ENCODE data around the gene HACD4. TPM values are rescaled to one million over a fixed set of nuclear protein-coding genes. Genes with fewer than 3 reads are reported as not detected.
"Not testable (repeated sequence)": the region's sequence is repeated elsewhere in the genome, so short reads cannot be mapped to it uniquely, and the experiment has no call there.

HACD4 gene
- total RNA-seq, 1 experiment from 2014 or later, result not detected

DNA sequence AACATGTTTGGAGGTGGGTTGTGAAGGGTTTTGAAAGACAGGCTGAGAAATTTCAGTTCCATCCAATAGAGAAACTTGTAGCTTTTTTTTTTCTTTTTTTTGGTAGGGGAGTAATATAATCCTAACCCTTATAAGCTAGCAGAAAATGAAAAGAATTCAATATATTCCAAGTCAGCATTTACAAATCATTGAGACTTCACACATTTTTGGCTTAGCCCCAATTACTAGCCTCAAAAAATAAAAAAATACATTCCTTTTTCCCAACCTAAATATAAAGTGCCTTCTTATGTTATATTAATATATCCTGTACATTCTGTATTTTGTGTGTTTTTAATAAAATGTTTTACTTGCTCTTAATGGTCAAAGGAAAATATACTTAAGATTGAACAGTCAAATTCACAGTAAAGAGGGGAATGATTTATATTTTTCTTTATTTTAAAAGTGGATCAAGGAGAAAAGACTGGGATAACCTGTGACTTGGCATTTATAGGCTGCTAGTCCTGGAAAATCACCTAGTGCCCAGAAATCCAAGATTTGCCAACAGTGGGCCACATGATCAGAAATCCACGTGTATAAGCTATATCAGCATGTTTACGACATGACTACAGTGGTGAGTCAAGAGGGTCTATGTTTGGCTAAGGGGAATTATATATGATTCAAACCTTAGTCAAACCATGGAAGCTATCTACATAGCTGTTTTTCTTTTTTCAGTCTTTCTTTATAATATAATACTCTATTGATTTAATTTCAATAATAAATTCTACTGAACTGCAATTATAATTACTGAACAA lies 14.5 kb downstream of the HACD4 start:
- DNase-seq (ENCODE audit: low spot score), result no peak

DNA sequence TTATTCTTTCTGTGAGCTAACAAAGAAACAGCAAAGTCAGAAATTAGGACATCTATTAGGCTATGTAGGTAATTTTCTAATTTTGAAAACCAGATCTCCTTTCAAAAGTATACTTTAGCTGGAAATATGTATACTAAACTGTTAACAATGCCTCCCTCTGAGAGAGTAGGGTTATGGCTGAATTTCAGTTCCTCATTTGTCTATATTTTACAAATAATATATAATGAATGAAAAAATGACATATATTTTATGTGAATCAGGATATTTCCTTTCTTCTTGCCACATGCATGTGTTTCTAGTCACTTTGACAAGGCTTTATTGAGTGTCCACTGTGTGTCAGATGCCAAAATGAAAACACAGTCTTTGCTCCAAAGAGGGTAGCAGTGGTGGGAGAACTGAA lies 15.4 kb downstream of the HACD4 start:
- no peak for DNase-seq (ENCODE audit: low spot score)

DNA sequence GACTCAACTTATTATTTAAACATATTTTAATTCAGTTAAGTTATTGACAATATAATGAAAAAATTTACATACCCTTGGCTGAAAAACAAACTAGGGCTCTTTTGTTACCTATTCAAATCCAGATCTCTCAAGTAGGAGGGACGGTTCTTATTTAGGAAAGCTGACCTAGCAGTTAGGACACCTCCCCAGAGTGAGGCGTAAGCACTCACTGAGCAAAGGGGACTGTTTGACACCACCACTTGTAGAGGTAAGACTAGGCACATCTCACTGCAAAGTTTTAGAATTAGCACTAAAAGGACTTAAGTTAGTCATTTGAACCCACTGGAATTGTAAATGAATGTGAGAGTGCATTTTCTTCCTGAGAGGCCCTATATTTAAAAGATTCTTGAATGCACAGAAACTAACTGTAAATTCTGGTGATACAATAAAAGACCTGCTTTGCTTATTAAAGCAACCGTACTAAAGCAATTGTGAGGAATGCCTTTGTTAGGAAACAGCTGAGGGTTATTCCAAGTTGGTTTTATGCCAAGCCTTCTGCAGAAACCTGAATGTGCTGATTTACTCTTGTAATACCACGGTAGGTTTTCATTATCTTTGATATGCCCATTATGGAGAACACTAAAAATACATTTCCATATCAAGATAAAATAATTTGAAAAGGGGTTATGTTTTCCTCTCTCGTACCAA lies 16.2 kb downstream of the HACD4 start:
- no peak for DNase-seq (ENCODE audit: low spot score)

DNA sequence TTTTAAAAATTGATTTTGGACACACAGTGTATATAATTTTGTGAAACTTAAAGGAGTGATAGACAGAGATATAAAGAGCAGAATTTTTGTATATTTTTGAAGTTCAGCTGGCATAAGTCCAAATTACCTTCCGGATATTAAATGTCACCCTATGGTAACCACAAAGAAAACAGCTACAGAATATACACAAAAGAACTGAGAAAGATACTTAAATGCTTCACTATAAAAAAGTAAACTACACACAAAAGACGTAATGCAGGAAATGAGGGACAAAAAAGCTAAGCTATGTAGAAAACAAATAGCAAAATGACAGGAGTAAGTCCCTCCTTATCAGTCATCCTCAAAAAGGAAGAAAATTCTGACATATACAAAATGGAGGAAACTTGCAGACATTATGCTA lies 29.4 kb downstream of the HACD4 start:
- DNase-seq (ENCODE audit: low spot score), result no peak

DNA sequence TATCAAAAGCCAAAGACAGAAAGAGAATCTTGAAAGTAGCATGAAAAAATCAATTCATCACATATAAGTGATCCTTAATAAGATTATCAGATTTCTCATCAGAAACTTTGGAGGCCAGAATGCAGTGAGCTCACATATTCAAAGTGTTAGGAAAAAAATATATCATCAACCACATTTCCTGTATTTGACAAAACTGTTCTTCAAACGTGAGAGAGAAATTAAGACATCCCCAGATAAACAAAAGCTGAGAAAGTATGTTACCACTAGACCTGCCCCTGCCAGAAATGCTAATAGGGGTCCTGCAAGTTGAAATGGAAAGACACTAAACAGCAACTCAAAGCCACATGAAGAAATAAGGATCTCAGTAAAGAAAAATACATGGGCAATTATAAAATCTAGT lies 29.9 kb downstream of the HACD4 start:
- DNase-seq (ENCODE audit: low spot score), result no peak

DNA sequence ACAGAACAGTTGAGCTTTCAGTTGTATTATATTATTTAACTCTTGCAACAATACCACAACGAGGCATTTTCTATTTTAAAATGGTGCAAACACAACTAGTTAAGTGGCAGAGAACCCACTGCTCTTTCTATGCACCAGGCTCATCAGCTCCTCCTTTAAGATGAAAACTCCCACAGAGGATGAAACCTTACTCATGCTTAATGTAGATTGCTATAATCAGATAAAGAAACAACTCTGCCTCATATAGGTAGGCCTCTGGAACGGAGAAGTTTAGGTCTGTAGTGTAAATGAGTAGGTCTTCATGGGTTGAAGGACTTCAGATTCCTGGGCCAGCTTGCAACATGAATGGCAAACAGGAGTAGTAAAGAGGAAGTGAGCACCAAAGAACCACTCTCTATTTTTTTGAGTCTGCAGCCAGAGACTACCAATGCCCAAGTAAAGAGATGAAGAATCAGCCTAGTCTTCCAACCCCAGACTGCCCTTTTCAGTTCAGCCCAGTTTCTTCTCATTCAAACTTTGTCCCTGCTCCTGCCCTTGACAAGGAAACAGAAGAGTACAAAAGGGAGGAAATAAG lies 33.9 kb downstream of the HACD4 start:
- DNase-seq (ENCODE audit: low spot score), result no peak

DNA sequence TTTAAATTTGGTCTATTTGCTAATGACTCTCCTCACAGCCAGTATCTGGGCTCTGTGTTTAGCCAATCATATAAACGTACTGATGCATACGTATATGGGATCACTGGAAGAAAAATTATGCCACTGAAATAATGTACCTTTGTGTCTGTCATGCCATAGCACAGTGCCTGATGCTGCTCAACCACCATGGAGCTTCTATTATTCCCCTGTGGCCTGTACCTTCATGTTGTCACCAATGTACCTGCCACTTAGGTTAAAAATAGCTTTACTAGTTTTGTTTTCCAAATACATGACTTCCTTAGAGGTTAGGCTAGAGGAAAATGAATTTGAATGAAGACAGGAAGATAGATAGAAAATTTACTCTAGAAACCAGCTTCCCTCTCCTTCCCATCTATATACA lies 34.6 kb downstream of the HACD4 start:
- DNase-seq (ENCODE audit: low spot score), result no peak

DNA sequence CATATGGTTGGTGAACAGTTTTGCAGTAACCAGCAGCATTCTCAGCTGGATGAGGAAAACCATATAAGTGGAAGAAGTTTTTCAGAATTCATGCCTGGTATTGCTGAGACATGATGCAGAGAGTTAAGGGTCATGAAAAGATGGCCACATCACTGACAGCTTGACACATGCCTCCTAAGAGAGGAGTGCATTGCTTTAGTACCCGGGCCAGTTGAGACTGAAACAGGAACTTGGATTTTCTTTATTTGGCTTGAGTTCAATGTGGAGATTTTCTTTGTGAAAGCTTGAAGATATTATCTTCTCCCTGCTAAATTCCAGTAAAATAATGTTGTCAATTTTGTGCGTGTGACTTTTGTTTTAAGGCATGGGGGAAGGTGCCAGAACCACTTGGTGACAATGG lies 35.8 kb downstream of the HACD4 start:
- DNase-seq (ENCODE audit: low spot score), result no peak

DNA sequence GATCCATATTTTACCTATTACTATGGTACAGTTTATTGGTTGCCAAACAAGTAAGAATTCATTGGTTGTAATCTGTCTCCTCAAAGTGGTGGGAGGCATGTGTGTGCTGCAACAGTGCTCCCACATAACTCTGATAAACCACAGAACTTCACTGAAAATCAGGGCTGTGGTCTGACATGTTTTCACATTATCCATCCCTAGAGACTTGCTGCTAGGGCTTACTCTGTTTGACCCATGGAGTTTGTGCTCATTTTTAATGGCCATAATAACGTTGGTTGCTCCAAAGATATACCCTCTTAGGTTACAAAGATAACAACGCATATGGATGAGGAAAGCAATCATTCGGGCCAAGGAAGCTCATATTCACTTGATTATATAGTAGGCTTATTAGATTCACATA lies 37.0 kb downstream of the HACD4 start:
- no peak for DNase-seq (ENCODE audit: low spot score)

DNA sequence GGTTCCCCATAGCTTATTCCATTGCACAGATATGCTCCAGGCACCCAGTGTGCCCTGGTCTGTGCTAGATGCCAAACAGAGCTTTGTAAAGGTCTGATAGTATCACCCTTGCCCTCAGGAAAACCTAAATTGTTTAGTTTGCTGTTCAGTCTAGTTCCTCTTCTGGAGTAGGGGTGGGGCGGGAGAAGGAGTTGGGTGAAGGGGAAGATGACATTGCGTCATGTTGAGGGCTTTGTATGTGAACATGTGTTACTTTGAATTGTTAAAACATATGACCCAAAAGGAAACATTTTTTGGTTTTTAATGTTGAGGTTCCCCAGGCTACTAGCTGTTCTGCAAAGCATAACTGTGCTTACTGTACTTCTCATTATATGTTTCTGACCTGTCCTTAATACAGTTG lies 40.6 kb downstream of the HACD4 start:
- DNase-seq (ENCODE audit: low spot score), result no peak

DNA sequence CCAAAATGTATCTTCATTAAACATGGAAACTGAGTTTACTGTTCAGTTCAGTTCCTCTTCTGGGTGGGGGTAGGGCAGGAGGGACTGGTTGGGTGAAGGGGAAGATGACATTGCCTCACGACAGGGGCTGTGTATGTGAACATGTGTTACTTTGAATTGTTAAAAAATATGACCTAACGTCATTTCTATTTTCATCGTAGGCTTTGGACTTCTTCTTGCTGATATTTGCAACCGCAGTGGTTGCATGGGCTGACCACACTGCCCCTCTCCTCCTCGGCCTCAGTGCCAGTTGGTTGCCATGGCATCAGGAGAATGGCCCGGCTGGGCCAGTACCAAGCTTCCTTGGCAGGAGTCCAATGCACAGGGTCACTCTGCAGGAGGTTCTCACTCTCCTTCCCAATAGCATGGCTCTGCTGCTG lies 41.5 kb downstream of the HACD4 start:
- no peak for DNase-seq (ENCODE audit: low spot score)

DNA sequence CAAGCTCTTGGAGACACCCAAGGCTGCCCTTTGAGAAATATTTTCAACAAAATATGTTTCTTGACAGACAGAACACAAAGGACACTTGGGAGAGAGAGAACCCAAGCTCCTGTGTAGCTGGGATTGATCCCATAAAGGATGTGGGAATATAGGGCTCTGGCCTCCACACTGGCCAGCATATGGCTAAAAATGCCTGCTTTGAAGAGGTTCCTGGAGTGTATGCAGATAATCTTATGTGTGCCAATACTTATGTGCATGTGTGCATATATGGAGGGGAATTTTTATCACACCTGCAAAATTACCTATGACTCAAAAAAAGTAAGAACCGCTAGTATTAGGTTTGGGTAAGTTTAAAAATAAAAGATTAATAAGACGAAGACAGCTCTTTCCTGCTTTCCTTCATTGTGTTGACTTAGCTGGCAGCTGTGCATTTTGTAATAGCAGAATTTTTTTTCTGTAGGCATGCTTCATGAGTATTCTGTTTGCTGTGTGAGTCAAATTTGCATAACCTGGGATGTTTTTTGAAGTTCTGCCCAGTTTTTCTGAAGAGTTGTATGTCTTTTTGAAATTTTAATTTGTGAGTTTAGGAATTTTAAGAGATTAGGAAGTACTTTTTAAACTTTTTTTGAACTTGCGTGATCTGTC lies 42.6 kb downstream of the HACD4 start:
- no peak for DNase-seq (ENCODE audit: low spot score)

DNA sequence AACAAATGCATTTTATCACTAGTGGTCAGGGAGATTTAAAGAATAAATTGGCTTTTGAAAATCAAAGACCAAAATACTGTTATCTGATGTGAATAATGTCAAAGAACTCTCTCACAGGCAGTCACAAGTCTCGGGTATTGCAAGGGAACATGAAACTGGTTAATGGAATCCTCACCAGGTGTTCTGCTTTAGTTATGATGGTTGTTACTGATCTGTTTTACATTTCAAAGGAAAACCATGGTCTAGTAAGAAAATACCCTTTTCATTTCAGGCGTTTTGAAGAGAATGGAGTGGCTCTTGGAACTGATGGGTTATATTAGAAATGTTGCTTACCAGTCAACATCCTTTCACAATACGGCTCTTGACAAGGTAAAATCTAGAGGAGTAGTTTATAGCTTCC lies 43.4 kb downstream of the HACD4 start:
- no peak for DNase-seq (ENCODE audit: low spot score)

DNA sequence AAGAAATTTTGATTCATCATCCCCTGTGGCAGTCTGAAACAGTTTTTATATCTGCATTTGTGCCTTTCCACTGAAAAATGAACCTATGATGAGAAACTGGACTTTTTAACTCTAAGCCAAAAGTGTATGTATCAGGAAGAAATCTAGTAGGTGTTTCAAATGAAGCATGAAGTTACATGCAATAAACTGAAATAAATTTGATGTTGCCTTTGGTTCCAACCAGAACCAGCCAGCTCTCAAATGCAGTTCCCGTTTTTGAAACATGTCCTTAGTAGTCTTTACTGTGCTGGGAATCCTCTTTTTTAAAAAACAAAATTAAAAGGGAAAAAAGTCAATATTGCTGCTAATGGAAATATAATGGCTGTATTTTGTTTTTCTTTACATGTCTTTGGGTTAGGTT lies 43.9 kb downstream of the HACD4 start:
- no peak for DNase-seq (ENCODE audit: low spot score)

DNA sequence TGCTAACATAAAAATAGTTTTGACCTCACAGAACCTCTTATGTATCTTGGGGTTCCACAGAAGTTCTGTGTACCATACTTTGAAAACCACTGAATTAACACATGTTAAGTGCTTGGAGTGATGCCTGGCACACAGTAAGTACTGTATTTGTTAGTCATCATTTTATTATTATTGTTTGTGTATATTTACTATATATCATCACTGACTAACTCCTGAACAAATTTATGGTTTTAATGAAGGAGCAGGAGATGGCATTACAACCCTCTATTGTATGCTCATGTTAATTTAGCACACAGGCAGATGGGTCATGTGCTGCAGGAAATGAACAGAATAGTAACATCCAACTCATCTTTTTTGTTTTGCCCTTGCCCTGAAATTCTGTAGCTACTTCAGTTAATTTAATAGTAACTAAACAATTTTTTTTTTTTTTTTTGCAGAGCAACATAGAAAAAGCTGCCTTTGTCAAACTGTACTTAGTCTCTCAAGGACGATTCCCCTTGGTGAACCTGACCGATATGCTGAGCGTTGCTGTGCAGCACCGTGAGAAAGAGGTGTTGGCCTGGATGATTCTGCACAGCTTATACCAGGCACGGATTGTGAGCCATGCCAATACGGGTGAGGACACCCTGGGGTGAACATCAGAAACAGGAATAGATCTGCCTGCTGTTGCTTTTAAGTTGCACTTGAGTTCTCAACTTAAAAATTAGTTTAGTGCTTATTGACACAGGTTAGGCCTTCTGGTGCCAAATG lies 45.4 kb downstream of the HACD4 start:
- DNase-seq (ENCODE audit: low spot score), result no peak

DNA sequence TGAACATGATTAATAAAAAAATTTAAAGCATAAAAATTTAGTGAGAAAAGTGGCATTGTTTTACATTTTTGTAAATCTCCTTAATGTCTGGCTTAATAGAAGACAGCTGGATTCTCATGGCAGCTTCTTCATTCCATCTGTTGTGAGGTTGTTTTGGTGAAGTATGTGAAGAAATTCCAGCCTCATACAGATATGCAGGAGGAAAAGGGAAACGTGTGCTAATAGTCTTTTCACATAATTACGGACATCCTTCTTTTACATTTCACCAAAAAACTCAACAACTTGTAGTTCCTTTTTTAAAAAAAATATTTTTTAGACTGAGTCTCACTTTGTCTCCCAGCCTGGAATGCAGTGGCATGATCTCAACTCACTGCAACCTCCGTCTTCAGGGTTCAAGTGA lies 46.9 kb downstream of the HACD4 start:
- no peak for DNase-seq (ENCODE audit: low spot score)

DNA sequence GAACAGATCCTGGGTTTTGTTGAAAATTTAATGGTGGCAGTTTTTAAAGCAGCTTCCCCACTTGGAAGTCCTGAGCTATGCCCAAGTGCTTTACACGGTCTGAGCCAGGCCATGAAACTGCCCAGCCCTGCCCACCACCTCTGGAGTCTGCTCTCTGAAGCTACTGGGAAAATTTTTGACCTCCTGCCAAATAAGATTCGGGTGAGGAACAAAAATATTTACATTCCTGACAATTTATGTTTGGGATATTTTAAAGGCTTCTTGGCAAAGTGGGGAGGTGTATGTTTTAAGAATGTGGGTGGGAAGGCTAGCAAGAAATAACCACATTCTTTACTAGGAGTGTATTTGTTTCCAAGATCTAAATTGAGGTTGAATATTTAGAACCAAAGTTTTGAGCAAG lies 50.0 kb downstream of the HACD4 start:
- peak; percentile 33 for DNase-seq (ENCODE audit: low spot score)

DNA sequence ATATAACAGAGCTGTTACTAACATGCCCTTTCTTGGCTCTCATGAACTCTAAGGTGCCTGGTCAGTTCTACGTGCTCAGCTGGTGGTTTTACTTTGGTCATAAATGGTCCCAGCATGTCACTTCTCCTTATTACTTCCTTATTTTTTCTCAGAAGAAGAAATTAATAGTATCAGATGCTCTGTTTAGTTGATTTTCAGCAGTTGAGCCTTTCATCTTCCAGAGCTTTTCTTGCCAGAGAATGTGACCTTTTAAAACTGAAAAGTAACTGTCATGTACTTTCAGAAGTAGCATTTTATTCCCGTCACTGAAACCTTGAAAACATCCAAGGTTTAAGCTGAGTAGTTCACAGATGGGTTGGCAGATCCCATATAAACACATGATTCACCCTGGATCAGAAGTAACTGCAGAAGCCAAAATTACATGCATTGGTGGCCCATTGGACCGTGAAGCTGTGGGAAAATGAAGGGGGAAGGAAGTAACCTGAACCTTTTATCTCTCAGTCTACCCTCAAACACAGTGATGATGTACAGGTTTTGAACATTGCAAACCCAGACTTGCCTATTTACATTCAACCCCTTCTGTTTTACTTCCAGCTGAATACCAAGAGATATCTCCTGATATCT lies 50.5 kb downstream of the HACD4 start:
- no peak for DNase-seq (ENCODE audit: low spot score)

DNA sequence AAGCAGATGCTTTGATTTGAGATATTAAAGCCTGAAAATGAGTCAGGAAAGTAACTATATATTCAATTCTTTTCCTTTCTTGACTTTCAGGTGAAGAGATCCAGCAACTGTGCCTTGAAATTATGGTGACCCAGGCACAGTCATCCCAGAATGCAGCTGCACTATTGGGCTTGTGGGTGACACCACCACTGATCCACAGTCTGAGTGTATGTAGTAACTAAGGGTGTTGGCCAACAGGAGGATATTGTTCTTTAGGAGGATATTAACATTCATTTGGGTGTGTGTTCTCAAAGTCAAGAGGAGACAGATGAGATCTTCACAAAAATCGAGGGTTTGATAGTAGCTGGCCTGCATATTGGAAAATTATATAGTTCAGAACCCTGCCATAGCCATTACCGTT lies 53.2 kb downstream of the HACD4 start:
- no peak for DNase-seq (ENCODE audit: low spot score)

DNA sequence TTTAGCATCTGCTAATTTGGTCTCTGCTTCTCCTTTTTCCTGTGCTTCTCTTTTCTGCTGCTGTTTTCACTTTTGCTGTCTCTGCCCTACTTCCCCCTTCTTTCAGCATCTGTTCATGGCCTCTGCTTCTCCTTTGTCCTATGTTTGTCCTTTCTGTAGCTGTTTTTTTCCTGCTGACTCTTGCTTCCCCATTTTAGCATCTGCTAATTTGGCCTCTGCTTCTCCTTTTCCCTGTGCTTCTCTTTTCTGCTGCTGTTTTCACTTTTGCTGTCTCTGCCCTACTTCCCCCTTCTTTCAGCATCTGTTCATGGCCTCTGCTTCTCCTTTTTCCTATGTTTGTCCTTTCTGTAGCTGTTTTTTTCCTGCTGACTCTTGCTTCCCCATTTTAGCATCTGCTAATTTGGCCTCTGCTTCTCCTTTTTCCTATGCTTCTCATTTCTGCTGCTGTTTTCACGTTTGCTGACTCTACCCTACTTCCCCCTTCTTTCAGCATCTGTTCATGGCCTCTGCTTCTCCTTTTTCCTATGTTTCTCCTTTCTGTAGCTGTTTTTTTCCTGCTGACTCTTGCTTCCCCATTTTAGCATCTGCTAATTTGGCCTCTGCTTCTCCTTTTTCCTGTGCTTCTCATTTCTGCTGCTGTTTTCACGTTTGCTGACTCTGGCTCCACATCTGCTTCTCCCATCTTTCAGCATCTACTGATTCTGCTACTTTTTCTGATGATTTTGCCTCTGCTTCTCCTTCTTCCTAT lies 57.1 kb downstream of the HACD4 start:
- not testable (repeated sequence) for DNase-seq (ENCODE audit: low spot score)
